Muscle layer of duodenum (tissue), 2 donors: ENCODE measurements around the gene TALDO1.

Experiments
- H3K27ac ChIP-seq: one replicate; pipeline ENCODE4 v1.7.0; 2013; ENCODE audit warnings: mild to moderate bottlenecking, low read length
- H3K27me3 ChIP-seq: one replicate; pipeline ENCODE4 v1.7.0; 2013; ENCODE audit warnings: low read depth, mild to moderate bottlenecking, control low read depth, low read length
- H3K36me3 ChIP-seq, 2 donors: one replicate each; pipeline ENCODE4 v1.7.0; 2013; ENCODE audit warnings: low read length in 2 of 2, control low read depth in 1 of 2, mild to moderate bottlenecking in 1 of 2; ENCODE audit not compliant: insufficient read depth in 2 of 2, control insufficient read depth in 1 of 2
- H3K4me1 ChIP-seq, 2 donors: one replicate each; pipeline ENCODE4 v1.7.0; 2013; ENCODE audit warnings: low read length in 2 of 2, mild to moderate bottlenecking in 2 of 2, control low read depth in 1 of 2, moderate library complexity in 1 of 2; ENCODE audit not compliant: insufficient read depth in 2 of 2, control insufficient read depth in 1 of 2
- H3K4me3 ChIP-seq, 2 donors: one replicate each; pipeline ENCODE4 v1.7.0; 2013; ENCODE audit warnings: low read length in 2 of 2, low read depth in 1 of 2, mild to moderate bottlenecking in 1 of 2
- H3K9me3 ChIP-seq, 2 donors: one replicate each; pipeline ENCODE4 v1.7.0; 2013; ENCODE audit warnings: low read length in 2 of 2, control low read depth in 1 of 2, mild to moderate bottlenecking in 1 of 2; ENCODE audit not compliant: control insufficient read depth in 1 of 2
- donor health status: healthy.

Gene TALDO1

GRCh38 chr11:792535-792821 is 45.2 kb downstream of the TALDO1 start:
- no peak overlapping the region for H3K4me3 ChIP-seq
- no peak overlapping the region for H3K27ac ChIP-seq
- peaks cover 0 to 20% of the 10 kb centered on the region in 2 donors for H3K36me3 ChIP-seq
- H3K4me1 ChIP-seq, result peaks cover 7 to 34% of the 10 kb centered on the region in 2 donors
- H3K9me3 ChIP-seq, result no peaks in the 10 kb centered on the region
- H3K27me3 ChIP-seq, result peaks cover 7% of the 10 kb centered on the region

- Histone ChIP-seq H3K4me1 (peaks cover 7 to 34% of the 10 kb centered on the region in 2 donors), H3K27me3 (peaks cover 7% of the 10 kb centered on the region), H3K9me3 (no peaks in the 10 kb centered on the region), H3K27ac (no peak overlapping the region), H3K4me3 (no peak overlapping the region), H3K36me3 (peaks cover 0 to 20% of the 10 kb centered on the region in 2 donors)
These were observed 45.6 kb downstream of the TALDO1 start for GRCh38 chr11:792873-793272.

- H3K9me3 ChIP-seq, result no peaks in the 10 kb centered on the region
- peaks cover 7% of the 10 kb centered on the region for H3K27me3 ChIP-seq
- no peak overlapping the region for H3K4me3 ChIP-seq
- H3K4me1 ChIP-seq, result peaks cover 7 to 37% of the 10 kb centered on the region in 2 donors
- H3K36me3 ChIP-seq, result peaks cover 0 to 20% of the 10 kb centered on the region in 2 donors
- no peak overlapping the region for H3K27ac ChIP-seq
These were observed 46.3 kb downstream of the TALDO1 start for GRCh38 chr11:793556-793955.

GRCh38 chr11:794013-794765 is 46.9 kb downstream of the TALDO1 start:
- Histone ChIP-seq H3K4me3 (no peak overlapping the region), H3K36me3 (peaks cover 0 to 20% of the 10 kb centered on the region in 2 donors), H3K4me1 (peaks cover 7 to 34% of the 10 kb centered on the region in 2 donors), H3K9me3 (no peaks in the 10 kb centered on the region), H3K27me3 (peaks cover 5% of the 10 kb centered on the region), H3K27ac (no peak overlapping the region)

GRCh38 chr11:794766-795633 is 47.7 kb downstream of the TALDO1 start:
- Histone ChIP-seq H3K4me3 (peak overlapping the region in 1 of 2 donors; percentile 88), H3K9me3 (no peaks in the 10 kb centered on the region), H3K4me1 (peaks cover 7 to 29% of the 10 kb centered on the region in 2 donors), H3K27ac (no peak overlapping the region), H3K36me3 (peaks cover 0 to 21% of the 10 kb centered on the region in 2 donors), H3K27me3 (no peaks in the 10 kb centered on the region)

GRCh38 chr11:795634-796564 is 48.6 kb downstream of the TALDO1 start:
- H3K27ac ChIP-seq, result peak overlapping the region; percentile 85
- peaks cover 0 to 30% of the 10 kb centered on the region in 2 donors for H3K36me3 ChIP-seq
- H3K9me3 ChIP-seq, result no peaks in the 10 kb centered on the region
- no peaks in the 10 kb centered on the region for H3K27me3 ChIP-seq
- peaks cover 7 to 29% of the 10 kb centered on the region in 2 donors for H3K4me1 ChIP-seq
- H3K4me3 ChIP-seq, result peak overlapping the region; percentile 80 to 88

- Histone ChIP-seq H3K4me3 (peak overlapping the region; percentile 80 to 88), H3K36me3 (peaks cover 0 to 34% of the 10 kb centered on the region in 2 donors), H3K27ac (peak overlapping the region; percentile 85), H3K4me1 (peaks cover 7 to 29% of the 10 kb centered on the region in 2 donors), H3K27me3 (no peaks in the 10 kb centered on the region), H3K9me3 (no peaks in the 10 kb centered on the region)
These were observed 49.5 kb downstream of the TALDO1 start for GRCh38 chr11:796565-797295.

- H3K27ac ChIP-seq, result peak overlapping the region; percentile 85
- H3K4me3 ChIP-seq, result peak overlapping the region; percentile 80 to 88
- no peaks in the 10 kb centered on the region for H3K27me3 ChIP-seq
- H3K4me1 ChIP-seq, result peaks cover 7 to 29% of the 10 kb centered on the region in 2 donors
- H3K9me3 ChIP-seq, result no peaks in the 10 kb centered on the region
- peaks cover 0 to 31% of the 10 kb centered on the region in 2 donors for H3K36me3 ChIP-seq
These were observed 50.2 kb downstream of the TALDO1 start for GRCh38 chr11:797296-798092.

- H3K4me3 ChIP-seq, result peak within 1 kb of the TSS; percentile 80 to 88
- H3K36me3 ChIP-seq, result peaks cover 0 to 28% of the 10 kb centered on the region in 2 donors
- H3K27me3 ChIP-seq, result no peaks in the 10 kb centered on the region
- peaks cover 7 to 29% of the 10 kb centered on the region in 2 donors for H3K4me1 ChIP-seq
- peak within 1 kb of the TSS; percentile 85 for H3K27ac ChIP-seq
- no peaks in the 10 kb centered on the region for H3K9me3 ChIP-seq
These were observed 50.9 kb downstream of the TALDO1 start, which contains the start of gene SLC25A22 for GRCh38 chr11:798093-798713. Gene SLC25A22 (minus strand): TSS chr11:798281. CDS start chr11:795006, 3,275 bp downstream.
